Endothelial cell of hepatic sinusoid (primary cell): ENCODE data around the gene TECPR2.
"Not testable (repeated sequence)": the region's sequence is repeated elsewhere in the genome, so short reads cannot be mapped to it uniquely, and the experiment has no call there.

Source experiments
- in situ Hi-C: cut with HindIII; loops from 2 replicates; pipeline ENCODE4 v1.10.0; 2017; ENCODE audit warnings: low sequenced_read_pairs

The TECPR2 gene

DNA sequence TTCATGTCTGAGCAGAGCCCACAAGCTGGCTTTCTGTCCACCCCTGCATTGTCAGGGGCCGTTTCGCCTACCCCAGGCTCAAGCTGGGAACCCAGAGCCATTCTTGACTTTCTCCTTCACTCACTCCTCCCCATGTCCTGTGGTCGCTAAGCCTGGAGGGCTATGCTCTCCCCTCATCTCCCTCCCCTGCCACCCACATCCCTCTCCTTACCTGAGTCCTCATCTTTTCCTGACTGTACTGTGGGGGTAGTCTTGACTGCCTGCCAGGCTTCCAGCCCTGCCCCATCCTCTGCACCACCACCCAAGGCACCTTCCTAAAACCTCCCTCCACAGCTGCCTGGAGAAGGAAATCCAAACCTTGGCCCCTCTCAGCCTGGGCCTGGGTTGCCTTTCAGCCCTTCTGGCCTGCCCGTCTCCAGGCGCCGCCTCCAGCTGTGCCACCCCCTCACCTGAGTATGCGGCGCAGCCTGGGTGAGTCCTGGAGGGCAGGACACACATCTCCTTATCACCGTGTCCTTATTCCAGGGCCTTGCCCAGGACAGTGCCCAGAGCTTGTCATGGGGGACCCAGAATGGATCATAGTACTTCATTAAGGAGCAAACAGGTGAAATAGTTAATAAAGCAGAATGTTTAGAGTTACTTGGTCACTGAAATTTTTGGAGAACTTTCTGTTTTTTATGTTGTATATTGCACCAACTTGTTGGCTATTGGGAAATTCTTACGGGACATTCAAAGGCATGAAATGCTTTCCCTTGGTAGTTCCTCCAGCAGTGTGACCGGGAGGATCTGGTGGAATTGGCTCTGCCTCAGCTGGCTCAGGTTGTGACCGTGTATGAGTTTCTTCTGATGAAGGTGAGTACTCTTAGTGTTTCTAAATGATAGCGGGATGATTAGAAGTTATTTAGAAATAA lies 28.7 kb upstream of the TECPR2 start:
- in situ Hi-C loops = no loop called here

DNA sequence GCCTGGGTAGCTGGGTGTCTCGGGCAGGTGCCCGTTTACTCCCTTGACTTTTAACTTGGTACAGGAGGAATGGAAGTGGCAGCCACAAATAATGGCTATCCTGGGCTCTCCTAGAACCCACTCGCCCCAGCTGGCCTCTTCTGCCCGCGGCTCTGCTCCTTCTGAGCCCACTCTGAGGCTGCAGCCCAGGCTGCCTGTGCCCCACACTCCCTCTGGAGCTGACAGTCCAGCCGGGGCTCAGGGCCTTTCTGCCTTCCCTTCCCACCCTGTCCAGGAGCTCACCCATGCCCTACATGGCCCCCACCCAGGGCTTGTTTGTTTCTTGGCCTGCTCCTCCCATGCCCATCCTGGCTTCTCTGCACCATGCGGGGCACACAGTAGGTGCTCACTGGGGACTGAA lies 27.6 kb upstream of the TECPR2 start:
- in situ Hi-C loops = no loop called here

DNA sequence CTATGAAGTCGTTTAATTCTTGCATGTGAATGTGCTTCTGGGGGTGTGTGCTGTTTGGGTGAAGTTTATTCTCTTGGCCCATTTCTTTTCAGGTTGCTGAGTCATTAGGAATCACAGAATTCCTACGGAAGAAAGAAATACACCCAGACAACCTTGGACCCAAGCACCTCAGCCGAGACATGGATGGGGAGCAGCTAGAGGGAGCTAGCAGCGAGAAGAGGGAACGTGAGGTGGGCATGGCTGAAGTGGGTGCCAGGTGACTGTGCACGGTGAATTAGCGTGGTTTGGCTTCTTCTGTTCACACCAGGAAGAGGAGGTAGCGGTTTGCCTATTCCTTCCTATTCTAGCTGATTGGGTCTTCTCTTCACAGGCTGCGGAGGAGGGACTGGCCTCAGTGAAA lies 24.0 kb upstream of the TECPR2 start:
- in situ Hi-C loops = no loop called here

DNA sequence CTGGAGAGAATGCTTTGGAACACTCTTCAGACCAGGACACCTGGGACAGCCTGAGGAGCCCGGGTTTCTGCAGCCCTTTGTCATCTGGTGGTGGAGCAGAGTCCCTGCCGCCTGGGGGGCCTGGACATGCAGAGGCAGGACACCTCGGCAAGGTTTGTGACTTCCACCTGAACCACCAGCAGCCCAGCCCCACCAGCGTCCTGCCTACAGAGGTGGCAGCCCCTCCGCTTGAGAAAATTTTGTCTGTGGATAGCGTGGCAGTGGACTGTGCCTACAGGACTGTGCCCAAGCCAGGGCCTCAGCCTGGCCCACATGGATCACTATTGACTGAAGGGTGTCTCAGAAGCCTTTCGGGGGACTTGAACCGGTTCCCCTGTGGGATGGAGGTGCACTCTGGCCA lies 21.2 kb upstream of the TECPR2 start:
- in situ Hi-C loops = no loop called here

DNA sequence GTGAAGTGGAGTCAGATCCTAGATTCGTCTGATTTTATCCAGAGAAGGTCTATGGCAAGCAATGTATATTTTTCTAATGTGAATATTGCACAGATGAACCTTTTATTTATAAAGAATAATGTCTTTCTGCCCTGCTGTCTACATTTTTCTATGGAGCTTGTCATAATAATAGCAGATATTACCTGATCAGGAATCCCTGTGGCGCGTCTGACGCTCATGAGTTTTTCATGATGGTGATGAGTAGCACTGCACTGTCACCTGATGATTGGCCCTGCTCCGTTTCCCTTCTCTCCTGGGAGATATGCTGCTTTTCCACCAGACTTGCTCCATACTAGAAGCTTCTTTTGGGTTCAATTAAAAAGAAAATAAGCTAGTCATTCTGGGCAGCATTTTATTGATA lies 20.5 kb upstream of the TECPR2 start:
- in situ Hi-C loops = no loop called here

DNA sequence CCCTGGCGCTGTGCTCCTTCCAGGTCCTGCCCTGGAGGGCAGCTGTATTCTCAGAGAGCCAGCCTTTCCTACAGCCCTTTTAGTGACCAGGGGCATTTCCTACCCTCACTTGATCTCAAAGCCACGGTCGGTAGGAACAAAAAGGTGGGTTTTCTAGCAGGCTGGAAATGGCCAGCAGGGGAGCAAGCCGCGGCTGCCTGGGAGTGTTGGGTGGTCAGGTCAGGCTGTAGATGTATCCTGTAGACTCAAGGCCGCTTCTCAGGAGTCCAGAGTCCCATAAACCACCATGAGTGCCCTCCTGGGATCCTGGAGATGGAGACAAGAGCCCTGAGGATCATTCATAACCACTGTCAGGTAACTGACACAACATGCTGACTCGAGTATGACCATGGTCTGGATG lies 18.7 kb upstream of the TECPR2 start:
- in situ Hi-C loops = no loop called here

DNA sequence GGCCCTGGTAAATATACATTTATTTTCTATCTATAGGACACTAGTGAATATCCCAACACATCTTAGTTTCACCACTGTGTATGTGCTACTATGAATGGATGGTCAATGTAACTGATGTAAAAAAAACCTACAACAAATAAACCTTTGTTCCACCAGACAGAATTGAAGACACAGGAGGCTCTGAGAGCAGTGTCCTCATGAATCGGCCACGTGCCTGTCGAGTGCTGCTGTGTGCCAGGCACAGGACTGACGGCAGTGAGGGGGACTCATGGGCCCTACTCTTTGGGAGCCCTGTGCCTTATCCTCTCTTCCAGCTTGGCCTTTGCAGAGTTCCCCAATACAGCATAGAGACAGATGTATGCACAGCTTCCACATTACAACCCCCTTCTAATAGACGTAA lies 18.3 kb upstream of the TECPR2 start:
- in situ Hi-C loops = no loop called here

DNA sequence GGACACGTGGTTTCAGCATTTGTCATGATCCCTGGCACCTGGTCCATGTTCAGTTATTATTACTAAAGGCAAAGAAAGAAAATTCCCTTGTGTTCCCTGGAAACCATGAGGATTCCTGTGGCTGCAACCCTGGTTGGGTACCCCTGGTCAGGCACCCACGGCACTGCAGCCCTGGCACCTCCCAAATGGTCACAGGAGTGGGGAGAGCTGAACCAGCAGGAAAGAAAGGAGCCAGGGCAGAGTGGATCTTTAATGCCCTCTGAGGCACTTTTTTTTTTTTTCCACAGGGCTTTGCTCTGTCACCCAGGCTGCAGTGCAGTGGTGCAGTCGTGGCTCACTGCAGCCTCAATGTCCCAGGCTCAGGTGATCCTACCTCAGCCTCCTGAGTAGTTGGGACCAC lies 17.5 kb upstream of the TECPR2 start:
- in situ Hi-C loops = no loop called here

DNA sequence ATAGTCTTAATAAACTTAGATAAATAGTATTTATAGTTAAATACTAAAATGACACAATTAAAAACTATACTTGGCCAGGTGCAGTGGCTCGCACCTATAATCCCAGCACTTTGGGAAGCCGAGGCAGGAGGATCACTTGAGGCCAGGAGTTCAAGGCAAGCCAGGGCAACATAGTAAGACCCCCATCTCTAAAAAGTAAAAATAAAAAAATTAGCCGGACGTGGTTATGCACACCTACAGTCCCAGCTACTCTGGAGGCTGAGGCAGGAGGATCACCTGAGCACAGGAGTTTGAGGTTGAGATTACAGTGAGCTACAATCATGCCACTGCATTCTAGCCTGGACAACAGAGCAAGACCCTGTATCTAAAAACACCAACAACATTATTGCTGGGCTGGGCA lies 16.1 kb upstream of the TECPR2 start:
- in situ Hi-C loops = no loop called here

DNA sequence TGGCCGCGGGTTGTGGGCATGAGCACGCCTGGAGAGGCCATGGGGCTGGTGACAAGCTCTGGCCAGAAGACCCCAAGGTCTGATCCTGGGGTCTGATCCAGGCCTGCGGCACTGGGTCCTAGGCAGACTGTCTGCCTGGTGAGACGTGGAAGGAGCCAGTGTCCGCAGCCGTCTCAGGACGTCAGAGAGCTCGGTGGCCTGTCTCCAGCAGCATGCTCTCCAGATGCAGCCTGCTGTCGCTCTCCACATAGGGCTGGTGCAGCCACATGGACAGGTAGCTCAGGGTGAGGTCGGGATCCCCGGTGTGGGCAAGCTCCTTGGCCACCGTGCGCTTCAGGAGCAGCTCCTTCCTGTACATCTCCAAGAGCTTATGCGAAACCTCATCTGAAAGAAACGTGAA lies 14.4 kb upstream of the TECPR2 start:
- in situ Hi-C loops = no loop called here

DNA sequence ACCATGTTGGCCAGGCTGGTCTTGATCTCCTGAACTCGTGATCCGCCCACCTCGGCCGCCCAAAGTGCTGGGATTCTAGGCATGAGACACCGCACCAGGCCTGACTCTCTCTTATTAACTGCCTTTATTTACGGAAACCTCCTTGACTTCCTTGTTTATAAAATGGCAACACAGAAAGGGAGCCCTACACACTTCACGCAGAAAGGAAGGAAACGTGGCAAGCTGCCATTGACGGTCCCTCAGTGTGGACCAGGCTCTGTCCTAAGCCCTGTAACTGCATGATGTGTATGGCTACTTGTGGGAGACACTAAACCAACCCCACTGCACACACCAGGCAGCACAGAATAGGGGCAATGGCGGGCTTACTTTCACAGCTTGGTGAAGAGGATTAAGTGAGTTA lies 11.7 kb upstream of the TECPR2 start:
- in situ Hi-C loops = no loop called here

DNA sequence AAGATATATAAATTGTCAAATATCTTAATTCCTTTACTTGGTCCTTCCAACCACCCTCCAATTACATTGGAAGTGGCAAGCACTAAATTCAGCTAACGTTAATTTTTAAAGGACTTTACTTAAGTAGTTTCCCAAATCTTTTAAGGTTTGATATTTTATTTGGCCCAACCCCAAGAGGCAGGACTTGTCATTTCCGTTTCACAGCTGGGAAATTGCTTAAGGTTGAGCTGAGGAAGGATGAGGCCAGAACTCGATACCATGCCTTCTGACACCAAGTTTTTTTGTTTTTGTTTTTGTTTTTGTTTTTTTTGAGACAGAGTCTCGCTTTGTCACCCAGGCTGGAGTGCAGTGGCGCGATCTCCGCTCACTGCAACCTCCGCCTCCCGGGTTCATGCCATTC lies 11.1 kb upstream of the TECPR2 start:
- in situ Hi-C loops = not testable (repeated sequence)

DNA sequence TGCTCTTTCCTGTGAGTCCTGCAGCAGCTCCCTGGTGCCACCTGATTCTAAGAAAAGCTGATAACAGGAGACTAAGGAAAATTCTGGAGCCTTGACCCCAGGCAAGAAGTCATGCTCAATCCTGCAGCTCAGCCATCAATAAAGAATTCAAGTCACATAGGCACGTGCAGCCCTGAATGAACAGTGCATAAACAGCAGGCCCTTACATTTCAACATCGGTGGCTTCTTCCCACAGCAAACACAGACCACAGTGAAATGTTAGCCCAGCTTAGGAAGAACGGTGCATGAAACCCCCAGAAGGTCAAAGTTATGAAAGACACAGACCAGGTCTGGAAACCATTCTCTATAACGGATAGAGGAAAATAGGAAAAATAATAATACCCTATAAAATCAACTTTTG lies 10.5 kb upstream of the TECPR2 start:
- in situ Hi-C loops = no loop called here

DNA sequence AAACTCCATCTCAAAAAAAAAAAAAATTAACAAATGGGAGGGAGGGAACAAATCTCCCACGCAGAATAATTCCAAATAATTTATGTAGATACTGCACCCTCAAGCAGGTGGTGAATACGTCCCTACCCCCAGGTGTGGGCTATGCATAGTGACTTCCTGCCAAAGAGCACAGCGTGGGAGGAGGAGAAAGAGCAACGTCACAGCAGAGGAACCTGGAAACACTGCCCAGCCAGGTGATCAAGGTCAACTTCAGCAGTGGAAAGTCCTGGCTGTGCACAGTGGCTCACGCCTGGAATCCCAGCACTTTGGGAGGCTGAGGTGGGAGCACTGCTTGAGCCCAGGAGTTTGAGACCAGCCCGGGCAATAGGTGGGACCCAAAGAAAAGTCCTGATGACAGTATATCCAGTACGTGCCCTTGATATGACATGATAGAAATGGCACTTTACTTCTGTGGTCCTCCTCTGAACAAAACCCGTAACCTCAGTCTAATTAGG lies 9.6 kb upstream of the TECPR2 start:
- in situ Hi-C loops = no loop called here

DNA sequence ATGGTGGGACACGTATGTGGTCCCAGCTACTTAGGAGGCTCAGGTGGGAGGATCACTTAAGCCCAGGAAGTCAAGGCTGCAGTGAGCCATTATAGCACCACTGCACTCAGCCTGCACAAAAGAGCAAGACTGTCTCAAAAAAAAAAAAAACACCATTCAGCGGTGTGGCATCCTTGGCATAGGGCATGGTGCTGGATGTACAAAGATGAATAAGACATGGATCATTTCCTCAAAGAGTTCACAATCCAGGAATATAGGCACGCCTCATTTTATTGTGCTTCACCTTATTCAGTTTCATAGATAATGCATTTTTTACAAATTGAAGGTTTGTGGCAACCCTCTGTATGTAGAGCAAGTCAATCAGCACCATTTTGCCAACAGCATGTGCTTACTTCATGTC lies 6.5 kb upstream of the TECPR2 start:
- in situ Hi-C loops = loop anchor here (5.0 kb wide), 1 partner anchor 34 kb away; no protein-coding TSS in a partner anchor

DNA sequence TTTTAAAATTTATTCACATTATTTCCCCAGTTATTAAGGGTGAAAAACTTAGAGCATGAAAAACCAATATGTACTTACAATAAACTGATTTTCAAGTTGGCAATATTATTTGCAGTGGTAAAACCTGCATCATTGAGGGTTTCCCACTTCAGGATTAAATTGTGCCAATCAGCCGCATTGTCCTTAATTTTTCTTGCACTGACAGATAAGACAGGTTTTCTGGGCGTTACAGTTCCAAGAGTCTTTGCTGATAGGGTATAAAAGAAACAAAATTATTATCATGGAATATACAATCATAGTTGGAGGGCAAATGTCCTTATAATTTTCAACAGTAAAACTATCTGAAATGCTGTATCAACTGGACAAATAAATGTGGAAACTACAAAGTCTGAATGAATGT lies 3.4 kb upstream of the TECPR2 start:
- in situ Hi-C loops = loop anchor here (5.0 kb wide), 1 partner anchor 37 kb away; no protein-coding TSS in a partner anchor

DNA sequence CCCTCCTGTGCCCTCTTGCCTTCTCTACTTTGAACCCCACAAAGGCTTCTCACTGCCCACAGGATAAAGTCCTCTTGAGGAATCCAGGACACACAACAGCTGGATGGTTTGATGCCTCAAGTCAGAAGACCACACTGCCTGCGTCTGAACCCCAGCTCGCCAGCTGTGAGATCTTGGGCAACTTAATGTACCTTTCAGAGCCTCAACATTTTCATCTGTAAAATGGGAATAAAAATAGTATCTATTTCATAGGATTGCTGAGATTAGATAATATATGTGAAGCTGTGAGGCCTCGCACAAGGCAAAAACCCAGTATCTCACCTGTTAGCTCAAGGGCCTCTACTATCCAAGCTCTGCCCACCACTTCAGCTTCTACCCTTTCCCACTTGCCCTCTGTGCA lies 2.4 kb upstream of the TECPR2 start:
- in situ Hi-C loops = no loop called here

DNA sequence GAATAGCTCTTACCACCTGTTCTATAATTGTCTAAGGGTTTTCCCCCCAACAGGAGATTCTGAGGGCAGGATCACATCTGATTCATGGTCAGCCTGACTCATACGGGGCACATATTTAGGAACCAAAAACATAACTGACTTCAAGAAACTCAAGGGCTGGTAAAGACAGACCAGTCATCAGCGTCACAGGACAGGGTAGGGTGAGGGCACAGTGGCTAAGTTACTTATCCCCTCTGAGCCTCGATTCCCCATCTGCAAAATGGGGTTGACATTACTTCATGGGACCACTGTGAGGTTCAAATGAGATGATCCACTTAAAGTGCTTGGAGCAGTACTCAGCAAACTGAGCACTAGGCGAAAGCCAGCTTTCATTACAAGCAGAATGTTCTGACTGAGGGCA lies 657 bp upstream of the TECPR2 start:
- in situ Hi-C loops = no loop called here

DNA sequence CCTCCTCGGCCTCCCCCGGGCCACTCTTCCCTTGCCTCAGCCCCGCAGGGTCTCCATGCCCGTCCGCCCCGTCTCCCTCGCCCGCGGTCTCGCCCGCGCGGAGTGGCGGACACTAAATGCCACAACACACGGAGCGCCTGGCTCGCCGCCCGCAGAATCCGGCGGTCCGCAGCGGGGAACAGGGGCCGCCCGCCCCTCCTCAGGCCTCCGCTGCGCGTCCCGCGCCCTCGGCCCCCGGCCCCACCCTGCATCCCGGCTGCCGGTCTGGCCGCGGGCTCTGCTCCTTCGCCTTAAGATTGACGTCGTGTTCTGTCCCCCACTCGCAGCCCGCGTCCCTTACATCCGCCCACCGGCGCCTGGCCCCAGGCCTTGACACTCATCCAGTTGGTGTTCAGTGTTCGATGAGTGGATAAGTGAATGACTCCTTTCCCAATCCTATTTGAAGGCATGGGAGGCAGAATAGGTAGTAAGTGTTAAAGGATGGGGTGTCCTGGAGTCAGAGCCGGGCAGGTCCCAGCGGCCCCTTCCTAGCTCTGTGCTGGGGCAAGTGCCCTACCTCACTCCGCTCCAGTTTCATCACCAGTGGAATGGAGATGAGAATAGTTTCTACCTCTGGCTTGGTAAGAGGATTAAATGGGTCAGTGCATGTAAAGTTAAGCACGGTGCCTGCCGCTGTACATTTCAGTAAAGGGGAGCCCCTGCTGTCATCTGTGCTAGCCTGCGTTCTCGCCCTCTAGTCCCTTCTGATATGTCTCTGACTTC lies 622 bp downstream of the TECPR2 start:
- in situ Hi-C loops = no loop called here

DNA sequence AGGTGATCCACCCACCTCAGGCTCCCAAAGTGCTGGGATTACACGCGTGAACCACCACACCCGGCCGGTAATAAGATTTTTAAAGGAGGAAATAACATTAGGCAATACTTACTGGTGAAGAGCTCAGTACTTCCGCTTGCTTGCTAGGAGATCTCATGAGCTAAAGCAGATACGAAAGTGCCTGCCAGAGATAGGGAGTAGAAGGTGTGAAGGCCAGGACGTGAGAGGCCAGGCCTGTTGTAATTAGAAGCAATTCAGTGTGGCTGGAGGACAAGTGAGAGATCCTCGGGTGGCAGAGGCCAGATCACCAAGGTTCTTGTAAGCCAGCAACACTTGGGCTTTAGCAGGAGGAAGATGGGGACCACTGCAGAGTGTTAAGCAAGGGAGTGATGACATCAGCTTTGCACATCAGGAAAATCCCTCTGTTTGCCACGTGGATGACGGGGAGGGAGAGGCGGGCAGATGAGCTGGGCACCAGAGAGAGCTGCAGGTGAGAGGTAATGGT lies 7.6 kb downstream of the TECPR2 start:
- in situ Hi-C loops = no loop called here

DNA sequence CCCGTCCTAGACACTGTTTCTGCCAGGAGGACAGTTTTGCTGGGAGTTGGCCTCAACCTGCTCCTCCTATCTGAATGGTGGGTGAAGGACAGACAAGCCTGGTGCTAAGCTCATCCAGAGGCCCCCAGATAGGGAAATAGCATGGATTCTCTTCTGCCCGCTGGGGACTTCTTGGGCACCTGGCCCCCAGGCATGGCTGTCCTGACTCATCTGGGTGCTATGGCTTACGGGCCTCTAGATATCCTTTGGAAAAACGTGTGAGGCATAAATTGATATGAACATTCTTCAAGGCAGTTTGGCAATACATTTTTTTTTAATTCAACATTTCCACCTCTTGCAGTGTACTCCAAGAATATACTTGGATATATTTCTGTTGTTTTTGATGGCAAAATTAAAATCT lies 8.6 kb downstream of the TECPR2 start:
- in situ Hi-C loops = no loop called here

DNA sequence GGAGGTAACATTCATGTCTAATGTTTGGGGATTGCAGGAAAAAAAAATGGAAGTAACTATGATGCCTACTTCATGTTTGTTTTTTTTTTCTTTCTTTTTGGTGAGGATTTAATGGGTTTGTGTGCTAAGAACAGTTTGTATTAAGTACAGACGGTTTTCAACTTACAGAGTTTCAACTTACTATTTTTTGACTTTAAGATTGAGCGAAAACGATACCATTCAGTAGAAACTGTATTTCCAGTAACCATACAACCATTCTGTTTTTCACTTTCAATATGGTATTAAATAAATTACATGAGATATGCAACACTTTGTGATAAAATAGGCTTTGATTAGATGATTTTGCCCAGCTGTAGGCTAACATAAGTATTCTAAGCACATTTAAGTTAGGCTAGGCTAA lies 10.4 kb downstream of the TECPR2 start:
- in situ Hi-C loops = no loop called here
